Naive thymus-derived CD8-positive, alpha-beta T cell (primary cell): ENCODE measurements around the gene PRODH. TPM values are rescaled to one million over a fixed set of nuclear protein-coding genes. Genes with fewer than 3 reads are reported as not detected.
"Not testable (repeated sequence)": the region's sequence is repeated elsewhere in the genome, so short reads cannot be mapped to it uniquely, and the experiment has no call there.

Experiments
- ATAC-seq, 2 donors: fragments of 150-1000 bp; cut with Tn5 transposase in 1 of 2; sonication (Bioruptor Pico), chemical (Tn5 transposase) in 1 of 2; 1 replicate in 1 of 2; 2 replicates in 1 of 2; pipeline ENCODE4 v1.10.0; 2021; ENCODE audit warnings: mild to moderate bottlenecking in 2 of 2, moderate library complexity in 2 of 2
- POLR2A ChIA-PET: fragments of 350-600 bp; sonication (Branson Sonifier 250); formaldehyde crosslinking; loops from one replicate; lab custom pipeline; 2021; ENCODE audit warnings: antibody characterized with exemption; lab: Charles Lee
- DNase-seq, 10 donors: peaks; one replicate each; pipeline versions ENCODE4 v3.0.0 to v3.0.0-alpha.2; 2020 to 2022
- H3K27ac Mint-ChIP-seq, 10 donors: one replicate each; pipeline ENCODE4 v1.8.0; 2020 to 2022; ENCODE audit warnings: mild to moderate bottlenecking in 10 of 10, mixed read lengths in 10 of 10, moderate library complexity in 4 of 10, inconsistent platforms in 1 of 10
- H3K27me3 Mint-ChIP-seq, 5 donors: one replicate each; pipeline ENCODE4 v1.8.0; 2021 to 2022; ENCODE audit warnings: mixed read lengths in 5 of 5
- H3K36me3 Mint-ChIP-seq, 3 donors: one replicate each; pipeline ENCODE4 v1.8.0; 2020 to 2022; ENCODE audit warnings: mixed read lengths in 3 of 3, mild to moderate bottlenecking in 2 of 3, inconsistent platforms in 1 of 3
- H3K4me1 Mint-ChIP-seq, 4 donors: one replicate each; pipeline ENCODE4 v1.8.0; 2021 to 2022; ENCODE audit warnings: mixed read lengths in 4 of 4
- H3K4me3 Mint-ChIP-seq, 10 donors: one replicate each; pipeline ENCODE4 v1.8.0; 2020 to 2022; ENCODE audit warnings: mild to moderate bottlenecking in 10 of 10, mixed read lengths in 10 of 10, moderate library complexity in 6 of 10, inconsistent platforms in 1 of 10
- H3K9me3 Mint-ChIP-seq, 9 donors: one replicate each; pipeline ENCODE4 v1.8.0; 2020 to 2022; ENCODE audit warnings: mixed read lengths in 9 of 9, mild to moderate bottlenecking in 3 of 9, inconsistent platforms in 1 of 9, moderate library complexity in 1 of 9
- polyA plus RNA-seq, 3 donors: library from polyadenylated mRNA; unstranded; fragments of 300-500 nt; fragmentation: Illumina TruSeq; gene quantifications; one replicate each; pipeline ENCODE4 v1.2.3, GENCODE V29; 2021
- total RNA-seq, 8 experiments: library from RNA in 2 of 8; stranded (reverse) in 2 of 8; gene quantifications; one replicate each; pipeline ENCODE4 v1.2.3 and lab custom pipeline; 2021 to 2026

Gene PRODH
- total and polyA plus RNA-seq, 5 experiments from 2014 or later = 0.04 to 0.74 (median 0.30) TPM; not detected in 1

- H3K27ac Mint-ChIP-seq, POLR2A ChIA-PET: not testable (repeated sequence)
- peaks cover 0 to 14% (median 1%) of the 10 kb centered on the region in 5 donors for H3K27me3 Mint-ChIP-seq
These were observed 20.2 kb upstream of the PRODH start for GRCh38 chr22:18956121-18956895.

DNA sequence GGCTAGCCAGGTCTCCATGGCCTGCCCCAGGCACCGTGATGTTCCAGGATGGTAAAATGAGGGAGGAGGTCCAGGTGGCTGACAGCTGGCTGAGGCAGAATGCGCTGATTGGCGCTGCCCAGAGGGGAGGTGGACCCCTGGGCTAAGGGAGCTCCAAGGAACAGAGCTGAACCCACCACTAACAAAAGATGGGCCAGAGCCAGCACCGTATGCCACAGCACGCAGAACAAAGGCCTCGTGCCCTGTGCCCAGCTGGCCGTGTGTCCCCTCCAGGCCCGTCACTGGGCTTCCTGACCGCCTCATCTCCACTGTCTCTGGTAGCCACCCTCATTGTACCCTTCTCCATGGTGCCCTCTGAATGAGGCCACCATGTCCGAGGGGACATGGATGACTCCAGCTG lies 19.6 kb upstream of the PRODH start:
- Mint-ChIP-seq H3K27ac (no peak overlapping the region), H3K27me3 (peaks cover 0 to 16% (median 3%) of the 10 kb centered on the region in 5 donors), H3K36me3 (no peaks in the 10 kb centered on the region), H3K4me1 (peaks cover 2 to 6% (median 4%) of the 10 kb centered on the region in 4 donors), H3K9me3 (no peaks in the 10 kb centered on the region), H3K4me3 (no peak overlapping the region)
- no peak for ATAC-seq
- POLR2A ChIA-PET = no interaction called here
- DNase-seq = peak in 1 of 10 donors; percentile 49

More at GRCh38 chr22:18956121-18956895, 20.2 kb upstream of the PRODH start:
- not testable (repeated sequence) for H3K4me3 Mint-ChIP-seq, ATAC-seq, H3K4me1 Mint-ChIP-seq, H3K9me3 Mint-ChIP-seq, H3K36me3 Mint-ChIP-seq
- DNase-seq = peak in 1 of 10 donors; percentile 47

DNA sequence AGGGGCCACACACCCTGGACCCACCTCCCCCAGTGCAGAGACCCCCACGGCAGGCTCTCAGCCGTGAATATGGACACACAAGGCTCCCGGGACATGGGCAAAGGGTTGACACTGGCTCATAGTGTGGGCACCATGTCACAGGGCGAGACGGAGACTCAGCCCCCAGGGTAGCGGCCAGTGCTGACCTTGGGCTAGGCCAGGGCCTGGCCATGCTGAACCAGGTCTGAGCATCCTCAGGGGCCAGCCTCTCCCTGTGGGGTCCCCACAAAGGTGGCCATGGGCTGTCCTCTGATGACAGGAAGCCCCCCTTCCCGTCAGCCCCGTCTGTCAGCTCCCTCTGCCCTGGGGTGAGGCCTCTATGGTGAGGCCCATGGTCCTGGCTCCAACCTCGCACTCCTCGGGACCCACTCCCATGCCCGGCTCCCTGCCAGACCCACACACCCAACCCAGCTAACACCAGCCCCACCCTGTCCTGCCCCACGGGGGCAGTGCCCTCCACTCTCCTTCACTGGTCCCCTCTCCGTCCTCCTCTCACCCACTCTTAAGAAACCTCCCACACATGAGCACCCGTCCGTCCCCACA lies 19.0 kb upstream of the PRODH start:
- Mint-ChIP-seq H3K4me1 (peaks cover 2 to 6% (median 4%) of the 10 kb centered on the region in 4 donors), H3K4me3 (no peak overlapping the region), H3K27me3 (peaks cover 3 to 20% (median 7%) of the 10 kb centered on the region in 5 donors), H3K36me3 (no peaks in the 10 kb centered on the region), H3K27ac (no peak overlapping the region), H3K9me3 (no peaks in the 10 kb centered on the region)
- DNase-seq (peak in 2 of 10 donors; percentile 14 to 32), ATAC-seq (no peak)
- POLR2A ChIA-PET = no interaction called here

- DNase-seq = peak in 9 of 10 donors; percentile 23 to 64 (median 45)
- ATAC-seq = peak; percentile 68 to 79
- H3K4me1 Mint-ChIP-seq, H3K27ac Mint-ChIP-seq, H3K9me3 Mint-ChIP-seq, H3K4me3 Mint-ChIP-seq, H3K36me3 Mint-ChIP-seq, POLR2A ChIA-PET: not testable (repeated sequence)
- peaks cover 6 to 23% (median 13%) of the 10 kb centered on the region in 5 donors for H3K27me3 Mint-ChIP-seq
These were observed 18.4 kb upstream of the PRODH start for GRCh38 chr22:18954303-18954989.

DNA sequence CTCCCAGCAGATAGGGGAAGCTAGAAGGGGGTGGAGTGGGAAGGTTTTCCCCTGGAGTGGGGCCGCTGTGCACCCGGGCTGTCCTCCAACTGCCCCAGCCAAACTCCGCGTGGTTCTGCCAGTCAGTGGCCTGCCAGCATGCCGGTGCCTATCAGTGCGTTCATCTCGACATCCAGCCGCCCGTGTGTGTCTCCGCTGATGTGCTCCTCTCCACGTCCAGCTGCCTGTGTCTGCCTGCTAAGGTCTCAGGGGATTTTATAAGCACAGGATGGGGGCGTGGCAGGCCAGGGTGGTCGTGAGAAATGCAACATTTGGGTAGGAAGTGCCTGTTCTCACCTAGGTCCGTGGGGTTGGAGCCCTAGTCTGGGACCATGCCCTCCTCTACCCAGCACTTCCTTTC lies 17.0 kb upstream of the PRODH start:
- H3K27ac Mint-ChIP-seq, H3K4me1 Mint-ChIP-seq, H3K4me3 Mint-ChIP-seq, ATAC-seq, POLR2A ChIA-PET, H3K36me3 Mint-ChIP-seq, H3K9me3 Mint-ChIP-seq: not testable (repeated sequence)
- DNase-seq = peak in 1 of 10 donors; percentile 6
- H3K27me3 Mint-ChIP-seq = peaks cover 12 to 26% (median 21%) of the 10 kb centered on the region in 5 donors

DNA sequence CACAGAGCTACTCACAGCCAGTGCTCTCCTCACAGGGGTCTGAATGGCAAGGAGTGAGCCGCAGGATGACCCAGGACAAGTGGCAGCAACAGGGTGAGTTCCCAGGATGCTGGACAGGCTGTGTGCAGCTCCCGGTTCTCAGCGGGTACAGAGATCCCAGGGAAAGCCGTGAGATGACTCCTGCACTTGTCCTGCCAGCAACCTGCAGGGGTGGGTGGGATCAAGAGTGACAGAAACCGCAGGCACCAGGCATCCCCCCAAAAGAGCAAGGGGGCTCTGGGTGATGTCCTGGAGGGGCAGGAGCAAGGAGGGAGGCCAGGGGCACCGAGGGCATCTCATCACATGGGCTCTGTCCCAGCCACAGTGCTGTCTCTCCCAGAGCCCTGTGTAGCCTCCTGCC lies 15.9 kb upstream of the PRODH start:
- H3K36me3 Mint-ChIP-seq = no peaks in the 10 kb centered on the region

DNA sequence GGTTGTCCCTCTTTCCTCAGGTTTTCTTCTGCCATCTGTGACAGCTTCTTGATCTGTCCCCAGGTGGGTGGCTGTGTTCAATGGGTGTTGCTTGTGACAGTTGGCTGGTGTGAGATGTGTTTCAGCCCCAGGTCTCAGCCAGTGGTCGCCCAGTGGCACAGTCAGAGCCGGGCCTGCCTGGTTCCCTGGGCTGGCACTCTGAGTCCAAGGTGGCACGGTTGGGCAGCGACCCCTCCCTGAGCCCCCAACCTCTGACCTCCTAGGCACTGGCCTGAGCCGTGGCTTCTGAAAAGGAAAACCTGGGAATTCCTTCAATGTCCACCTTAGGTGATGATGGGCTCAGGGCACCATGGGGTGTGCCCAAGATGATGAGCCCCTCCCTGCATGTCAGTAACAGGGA lies 14.0 kb upstream of the PRODH start:
- ATAC-seq (no peak), DNase-seq (no peak)
- Mint-ChIP-seq H3K27me3 (peaks cover 13 to 29% (median 23%) of the 10 kb centered on the region in 5 donors), H3K9me3 (no peaks in the 10 kb centered on the region), H3K36me3 (no peaks in the 10 kb centered on the region), H3K4me3 (no peak overlapping the region), H3K4me1 (no peaks in the 10 kb centered on the region), H3K27ac (no peak overlapping the region)
- POLR2A ChIA-PET = no interaction called here

More for the DNA sequence above, 15.9 kb upstream of the PRODH start:
- Mint-ChIP-seq H3K27me3 (peaks cover 13 to 32% (median 26%) of the 10 kb centered on the region in 5 donors), H3K9me3 (no peaks in the 10 kb centered on the region), H3K4me1 (peaks cover 0 to 2% (median under 1%) of the 10 kb centered on the region in 4 donors), H3K27ac (no peak overlapping the region), H3K4me3 (no peak overlapping the region)
- POLR2A ChIA-PET = no interaction called here
- DNase-seq = peak in 1 of 10 donors; percentile 26
- ATAC-seq = no peak

GRCh38 chr22:18947905-18948304 lies 11.8 kb upstream of the PRODH start:
- H3K4me3 Mint-ChIP-seq = no peak overlapping the region
- peaks cover 13 to 27% (median 23%) of the 10 kb centered on the region in 5 donors for H3K27me3 Mint-ChIP-seq
- peak in 1 of 10 donors; percentile 11 for DNase-seq
- H3K36me3 Mint-ChIP-seq = no peaks in the 10 kb centered on the region
- no peaks in the 10 kb centered on the region for H3K4me1 Mint-ChIP-seq
- H3K27ac Mint-ChIP-seq = no peak overlapping the region
- ATAC-seq = no peak
- POLR2A ChIA-PET = no interaction called here
- no peaks in the 10 kb centered on the region for H3K9me3 Mint-ChIP-seq

GRCh38 chr22:18947105-18947504 lies 11.0 kb upstream of the PRODH start:
- peaks cover 13 to 27% (median 23%) of the 10 kb centered on the region in 5 donors for H3K27me3 Mint-ChIP-seq
- H3K9me3 Mint-ChIP-seq, POLR2A ChIA-PET, H3K36me3 Mint-ChIP-seq, H3K27ac Mint-ChIP-seq, ATAC-seq, H3K4me1 Mint-ChIP-seq, DNase-seq, H3K4me3 Mint-ChIP-seq: not testable (repeated sequence)

DNA sequence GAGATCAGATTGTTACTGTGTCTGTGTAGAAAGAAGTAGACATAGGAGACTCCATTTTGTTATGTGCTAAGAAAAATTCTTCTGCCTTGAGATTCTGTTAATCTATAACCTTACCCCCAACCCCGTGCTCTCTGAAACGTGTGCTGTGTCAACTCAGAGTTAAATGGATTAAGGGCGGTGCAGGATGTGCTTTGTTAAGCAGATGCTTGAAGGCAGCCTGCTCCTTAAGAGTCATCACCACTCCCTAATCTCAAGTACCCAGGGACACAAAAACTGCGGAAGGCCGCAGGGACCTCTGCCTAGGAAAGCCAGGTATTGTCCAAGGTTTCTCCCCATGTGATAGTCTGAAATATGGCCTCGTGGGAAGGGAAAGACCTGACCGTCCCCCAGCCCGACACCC lies 2.6 kb upstream of the PRODH start:
- H3K27me3 Mint-ChIP-seq, POLR2A ChIA-PET, ATAC-seq, H3K9me3 Mint-ChIP-seq, DNase-seq, H3K4me3 Mint-ChIP-seq, H3K27ac Mint-ChIP-seq, H3K36me3 Mint-ChIP-seq, H3K4me1 Mint-ChIP-seq: not testable (repeated sequence)

GRCh38 chr22:18934688-18935087 lies 1.4 kb downstream of the PRODH start:
- DNase-seq, H3K36me3 Mint-ChIP-seq, H3K4me3 Mint-ChIP-seq, POLR2A ChIA-PET, H3K4me1 Mint-ChIP-seq, H3K27me3 Mint-ChIP-seq, H3K9me3 Mint-ChIP-seq, ATAC-seq, H3K27ac Mint-ChIP-seq: not testable (repeated sequence)

- H3K27ac Mint-ChIP-seq = no peak overlapping the region
- ATAC-seq (no peak), DNase-seq (no peak)
- POLR2A ChIA-PET = no interaction called here
- no peaks in the 10 kb centered on the region for H3K4me1 Mint-ChIP-seq
- no peaks in the 10 kb centered on the region for H3K27me3 Mint-ChIP-seq
- H3K9me3 Mint-ChIP-seq = no peaks in the 10 kb centered on the region
- H3K36me3 Mint-ChIP-seq = no peaks in the 10 kb centered on the region
- no peak overlapping the region for H3K4me3 Mint-ChIP-seq
These were observed 2.2 kb downstream of the PRODH start for GRCh38 chr22:18933914-18934313.
